IPS-NIHi11 (cell line): ENCODE results near the gene ERBB4.

Experiments
- DNase-seq: peaks from one replicate; pipeline ENCODE4 v3.0.0; 2012; ENCODE audit warnings: mixed read lengths, low spot score

ERBB4 gene

GRCh38 chr2:212538305-212539071 is at the start of gene ERBB4:
Gene ERBB4 (minus strand): TSS chr2:212538802. CDS start chr2:212538530, 272 bp downstream.
- DNase-seq: peak; percentile 19

GRCh38 chr2:212580117-212580516 is 41.5 kb upstream of the ERBB4 start:
- DNase-seq: no peak

DNA sequence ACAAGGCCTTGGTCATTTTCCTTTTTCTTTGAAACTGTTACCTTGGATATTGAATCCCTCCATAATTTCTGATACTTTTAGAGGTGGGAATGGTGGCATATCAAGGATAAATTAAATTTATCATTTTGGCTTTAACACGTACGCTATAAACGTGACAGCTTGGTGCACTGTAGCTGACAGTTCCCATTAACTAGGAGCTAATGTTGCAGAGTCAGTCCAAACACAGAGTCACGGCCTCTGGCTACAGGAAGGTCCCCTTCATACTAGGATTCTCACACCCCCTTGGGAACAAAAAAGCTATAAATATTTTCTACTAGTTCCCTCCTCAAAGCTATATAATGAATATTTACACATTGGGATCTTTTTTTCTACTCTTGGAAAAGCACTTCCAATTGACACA is 17.7 kb upstream of the ERBB4 start:
- DNase-seq: no peak

- no peak for DNase-seq
These were observed 15.6 kb upstream of the ERBB4 start for GRCh38 chr2:212554233-212554632.

DNA sequence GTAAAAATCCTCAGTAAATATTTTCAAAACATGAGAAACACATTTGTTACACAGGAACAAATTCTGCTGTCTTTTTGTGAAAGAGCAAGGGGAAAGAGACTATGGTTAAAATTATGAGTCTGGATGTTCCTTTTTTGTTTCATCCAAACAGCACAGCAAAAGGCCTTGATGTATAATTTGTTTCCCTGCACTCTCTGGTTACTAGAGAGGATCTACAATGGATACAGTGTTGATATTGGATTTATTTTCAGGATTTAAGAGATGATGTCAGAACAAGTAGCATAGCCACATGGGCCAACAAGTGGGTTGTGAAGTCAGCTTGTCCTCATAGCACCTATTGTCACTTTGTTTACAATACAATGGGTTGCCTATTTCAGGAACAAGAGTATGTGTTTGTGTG is 11.3 kb upstream of the ERBB4 start:
- no peak for DNase-seq

GRCh38 chr2:212549463-212549862 is 10.9 kb upstream of the ERBB4 start:
- no peak for DNase-seq

DNA sequence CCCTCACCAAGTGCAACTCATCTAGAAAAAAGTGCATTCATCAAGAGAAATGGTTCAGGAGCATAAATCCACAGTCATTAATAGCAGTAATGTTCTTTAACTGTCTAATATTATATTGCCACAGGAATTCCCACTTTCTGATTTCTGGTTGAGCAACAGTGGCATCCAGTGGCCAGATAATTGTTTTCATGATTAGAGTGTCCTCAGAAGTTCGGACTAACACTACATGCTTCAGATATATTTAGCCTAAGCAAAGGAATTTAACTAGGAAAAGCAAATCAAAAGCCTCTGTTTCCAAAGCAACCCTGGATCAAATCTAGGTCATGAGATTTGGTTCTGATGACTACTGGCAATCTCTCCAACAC is 9.8 kb upstream of the ERBB4 start:
- DNase-seq: no peak

GRCh38 chr2:212547716-212548454 is 9.3 kb upstream of the ERBB4 start:
- no peak for DNase-seq

DNA sequence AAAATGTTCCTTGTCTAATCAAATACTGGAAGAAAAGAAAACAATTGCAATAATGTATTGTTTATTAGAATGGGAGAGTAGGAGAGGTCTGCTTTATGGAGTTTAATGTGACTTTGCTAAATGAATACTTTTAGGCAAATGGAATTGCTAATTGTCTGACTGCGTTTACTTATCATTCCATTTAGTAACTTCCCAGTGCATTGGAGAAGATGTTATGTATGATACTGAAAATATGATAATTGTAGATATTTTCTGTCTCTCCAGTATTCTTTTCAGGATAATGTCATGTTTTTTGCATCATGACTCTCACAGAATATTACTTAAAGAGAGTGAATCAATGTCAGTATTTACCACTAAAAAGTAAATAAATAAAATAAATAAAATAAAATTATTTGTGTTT is 8.1 kb upstream of the ERBB4 start:
- DNase-seq: no peak

- DNase-seq: no peak
These were observed 1.7 kb upstream of the ERBB4 start for GRCh38 chr2:212540341-212540740.

DNA sequence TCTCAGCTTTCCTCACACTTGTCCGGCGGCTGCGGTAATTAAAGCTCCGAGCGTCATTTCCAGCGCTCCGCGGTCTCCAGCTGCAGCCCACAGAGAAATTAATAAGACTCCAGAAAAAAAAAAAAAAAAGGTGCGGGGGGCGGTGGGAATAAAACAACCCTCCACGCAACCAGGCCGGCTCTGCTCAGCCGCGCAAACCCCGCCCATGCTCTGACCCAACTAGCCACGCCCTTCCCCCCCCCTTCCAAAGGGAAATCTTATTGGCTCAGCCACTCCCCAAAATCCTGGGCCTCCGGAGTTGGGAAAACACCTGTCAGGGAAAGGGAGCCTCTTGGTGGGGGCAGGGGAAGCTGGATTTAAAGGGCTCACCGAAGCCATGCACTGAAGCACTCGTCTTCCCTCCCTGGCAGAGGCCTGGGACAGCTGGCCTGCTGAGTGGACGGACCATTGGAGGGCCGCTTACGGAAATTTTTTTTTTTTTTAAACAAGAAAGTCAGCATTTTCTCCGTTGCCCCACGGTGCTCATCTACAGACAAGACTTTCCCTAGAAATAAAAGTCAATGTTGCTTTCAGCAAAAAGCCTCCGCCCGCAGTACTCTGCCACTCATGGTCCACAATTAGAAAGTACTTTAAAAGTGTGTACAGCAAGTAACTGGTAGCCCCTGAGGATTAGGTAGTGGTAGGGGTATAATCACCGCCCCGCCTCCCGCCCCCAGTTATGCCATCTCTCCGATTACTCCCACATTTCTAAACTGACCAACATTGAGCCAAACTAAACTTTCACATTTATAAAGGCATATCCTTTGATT is 674 bp upstream of the ERBB4 start:
- peak; percentile 76 for DNase-seq

GRCh38 chr2:212537726-212538304 is 787 bp downstream of the ERBB4 start:
- DNase-seq: peak; percentile 41

DNA sequence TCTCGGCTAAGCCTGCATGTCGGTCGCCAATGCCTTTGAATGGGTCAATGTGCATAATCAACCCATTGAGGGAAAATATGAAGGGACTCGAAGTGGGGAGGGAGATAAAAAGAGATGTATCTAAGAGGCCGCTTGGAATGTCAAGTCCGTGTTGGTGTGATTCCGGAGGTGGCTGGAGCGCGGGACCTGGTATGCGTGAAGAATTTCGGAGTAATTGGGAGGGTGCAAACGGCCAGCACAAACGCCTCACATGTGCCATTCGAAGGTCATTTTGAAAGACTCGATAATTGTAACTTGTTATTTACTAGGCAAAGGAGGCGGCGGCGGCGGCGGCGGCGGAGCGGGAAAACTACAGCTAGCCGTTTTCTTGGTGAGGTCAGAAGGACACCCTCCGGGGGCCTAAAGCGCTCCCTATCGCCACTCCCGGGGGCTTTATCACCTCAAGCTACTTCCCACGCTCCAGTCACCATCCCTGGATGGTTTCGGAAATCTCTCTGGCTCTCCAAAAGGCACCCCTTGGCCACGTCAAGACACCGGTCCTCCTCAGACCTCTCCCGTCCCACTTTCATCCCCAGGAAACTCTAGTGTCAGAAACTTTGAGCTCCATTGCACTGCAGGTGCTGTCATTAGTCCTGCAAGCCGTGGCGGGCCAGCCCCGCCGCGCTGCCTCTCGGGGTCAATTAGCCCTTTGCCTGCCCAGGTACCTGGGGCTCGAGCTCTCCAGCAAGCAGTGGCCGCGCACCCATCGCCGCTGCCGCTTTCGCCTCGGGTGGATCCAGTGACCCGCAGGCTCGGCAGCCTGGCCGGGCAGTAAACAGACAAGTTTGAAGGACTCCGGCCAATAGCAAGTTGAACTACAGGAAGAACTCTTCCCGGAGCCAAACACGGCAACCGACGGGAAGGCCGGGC is 1.5 kb downstream of the ERBB4 start:
- no peak for DNase-seq

DNA sequence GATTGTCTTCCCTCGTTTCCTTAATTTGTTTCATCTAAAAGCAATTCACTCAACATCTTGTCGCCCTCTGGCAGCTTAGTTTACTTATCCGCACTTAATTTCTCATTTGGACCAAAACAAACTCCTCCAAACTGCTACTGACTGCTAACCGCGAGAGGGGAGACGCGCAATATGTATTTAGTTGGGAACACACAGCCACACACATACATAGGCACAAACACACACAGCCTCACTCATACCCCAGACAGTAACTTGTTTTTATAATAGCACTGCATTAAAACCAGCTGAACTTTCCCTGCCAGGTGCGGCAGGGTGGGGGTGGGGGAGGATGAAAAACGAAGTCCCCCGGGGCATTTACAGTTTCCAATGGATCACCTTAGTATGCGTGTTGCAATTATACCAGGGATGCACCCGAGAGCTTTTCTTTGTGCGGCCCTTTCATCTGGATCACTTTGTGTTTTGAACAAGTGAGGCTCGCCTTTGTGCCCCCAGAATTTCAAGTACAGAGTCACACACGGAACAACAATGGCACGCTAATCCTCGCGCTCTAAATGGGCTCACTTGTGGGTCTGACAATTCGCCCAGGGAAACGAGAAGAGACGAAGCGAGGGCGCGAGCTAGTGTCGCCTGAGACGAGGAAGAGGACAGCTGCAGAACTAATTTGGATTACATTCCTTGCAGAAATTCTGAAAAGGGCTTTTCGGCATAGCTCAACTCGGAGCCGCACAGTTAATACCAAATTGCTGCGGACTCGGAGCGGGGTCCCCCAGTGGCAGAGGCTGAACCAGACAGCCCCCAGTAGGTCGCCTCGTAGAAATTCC is 2.4 kb downstream of the ERBB4 start:
- no peak for DNase-seq

DNA sequence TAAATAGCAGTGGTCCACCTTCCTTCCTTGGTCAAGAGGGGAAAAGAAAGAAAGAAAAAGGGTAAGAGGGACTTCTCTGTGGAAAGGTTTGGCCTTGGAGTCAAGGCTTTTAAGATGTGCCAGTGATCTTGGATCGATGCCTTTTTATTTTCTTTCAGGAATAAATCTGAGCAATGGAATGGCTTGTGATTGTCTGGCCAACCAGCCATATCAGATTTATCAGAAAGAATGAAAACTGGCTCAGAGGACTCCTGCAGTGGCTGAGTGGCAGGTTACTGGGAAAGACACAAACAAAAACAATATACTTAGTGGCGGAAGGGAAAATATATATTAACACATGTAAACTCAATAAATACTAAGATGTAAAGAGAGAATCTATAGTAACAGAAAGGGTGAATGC is 4.3 kb downstream of the ERBB4 start:
- DNase-seq: no peak

GRCh38 chr2:212532585-212532984 is 6.0 kb downstream of the ERBB4 start:
- DNase-seq: no peak

DNA sequence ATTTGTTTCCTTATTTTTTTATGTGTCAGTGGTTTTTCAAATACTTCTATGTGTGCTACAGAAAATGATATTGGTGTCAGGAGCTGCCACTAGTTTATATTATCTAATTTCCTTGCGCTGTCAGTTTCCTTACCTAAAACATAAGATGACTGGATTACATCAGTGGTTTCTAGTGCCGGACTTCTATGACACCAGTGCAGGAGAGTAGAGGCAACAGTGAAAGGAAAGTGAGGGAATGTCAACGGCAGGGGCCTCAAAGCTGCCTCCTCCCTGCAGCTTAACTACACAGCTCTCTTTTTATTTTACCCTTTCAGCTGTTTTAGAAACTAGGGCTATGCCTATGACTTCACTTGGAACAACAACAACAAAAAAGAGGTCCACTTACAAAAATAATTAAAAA is 6.5 kb downstream of the ERBB4 start:
- DNase-seq: no peak

- DNase-seq: no peak
These were observed 7.1 kb downstream of the ERBB4 start for GRCh38 chr2:212531499-212531898.

DNA sequence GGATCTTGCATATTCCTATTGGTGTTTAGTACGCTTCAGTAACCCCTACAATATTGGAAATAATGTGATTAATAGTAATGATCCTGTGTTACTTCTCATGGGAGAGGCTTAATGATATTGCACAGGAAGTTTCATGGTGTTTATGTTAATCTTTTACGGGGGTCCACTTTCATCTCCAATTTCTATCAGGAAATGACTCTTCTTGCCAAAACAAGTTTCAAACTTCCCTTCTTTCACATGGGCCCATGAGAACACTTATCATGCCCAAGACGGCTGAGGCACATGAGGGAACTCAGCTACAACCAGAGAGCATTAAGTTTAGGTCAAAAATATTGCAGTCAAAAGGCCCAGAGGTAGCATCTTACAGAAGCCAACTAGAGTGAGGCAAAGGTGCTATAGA is 7.6 kb downstream of the ERBB4 start:
- no peak for DNase-seq

DNA sequence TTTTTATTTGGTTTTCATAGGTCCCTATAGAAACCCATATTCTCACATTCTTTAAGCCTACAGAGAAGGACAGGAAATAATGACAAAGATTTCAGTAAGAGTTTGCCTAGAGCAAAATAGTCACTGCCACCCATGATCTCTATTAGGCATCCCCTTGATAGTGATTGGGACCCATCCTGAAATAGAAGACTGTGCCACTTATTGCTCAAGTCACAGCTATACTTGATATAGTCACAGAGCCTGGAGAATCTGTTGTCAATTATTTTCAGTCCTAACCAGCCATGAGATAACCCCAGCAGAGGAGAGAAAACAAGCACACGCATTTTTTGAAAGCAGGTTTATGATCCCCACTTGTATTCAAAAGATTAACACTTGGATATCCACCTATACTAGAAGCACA is 8.2 kb downstream of the ERBB4 start:
- no peak for DNase-seq
